Germinal center (tissue), 1 donor: Measurements from ENCODE around the gene C9orf43.
"Not testable (repeated sequence)": the region's sequence is repeated elsewhere in the genome, so short reads cannot be mapped to it uniquely, and the experiment has no call there.

Source experiments
- DNase-seq: peaks from one replicate; pipeline ENCODE4 v3.0.0; 2012; ENCODE audit warnings: mixed read lengths, low spot score

Gene C9orf43

GRCh38 chr9:113381909-113382411 lies 28.6 kb upstream of the C9orf43 start:
- no peak for DNase-seq

- DNase-seq, result no peak
Observed at GRCh38 chr9:113386571-113387393, 23.8 kb upstream of the C9orf43 start.

GRCh38 chr9:113387560-113388230 lies 22.9 kb upstream of the C9orf43 start:
- no peak for DNase-seq

GRCh38 chr9:113388833-113389232 lies 21.7 kb upstream of the C9orf43 start:
- no peak for DNase-seq

GRCh38 chr9:113389451-113389850 lies 21.1 kb upstream of the C9orf43 start:
- DNase-seq, result no peak

GRCh38 chr9:113390192-113390960 lies 20.2 kb upstream of the C9orf43 start:
- no peak for DNase-seq

GRCh38 chr9:113391917-113392316 lies 18.6 kb upstream of the C9orf43 start:
- no peak for DNase-seq

GRCh38 chr9:113393281-113393680 lies 17.3 kb upstream of the C9orf43 start:
- no peak for DNase-seq

- no peak for DNase-seq
Observed at GRCh38 chr9:113395000-113395861, 15.3 kb upstream of the C9orf43 start.

- no peak for DNase-seq
Observed at GRCh38 chr9:113397203-113397631, 13.3 kb upstream of the C9orf43 start.

- DNase-seq, result no peak
Observed at GRCh38 chr9:113398796-113399195, 11.8 kb upstream of the C9orf43 start.

GRCh38 chr9:113399646-113400200 lies 10.8 kb upstream of the C9orf43 start:
- DNase-seq, result no peak

- DNase-seq, result peak; percentile 99
Observed at GRCh38 chr9:113401027-113401792, 9.3 kb upstream of the C9orf43 start, which contains the start of gene ALAD. TSS of gene ALAD (minus strand) at chr9:113401284. CDS start at chr9:113393559, 7,725 bp downstream.

- DNase-seq, result no peak
Observed at GRCh38 chr9:113403646-113404045, 6.9 kb upstream of the C9orf43 start.

- not testable (repeated sequence) for DNase-seq
Observed at GRCh38 chr9:113406353-113406752, 4.2 kb upstream of the C9orf43 start.

GRCh38 chr9:113406873-113407511 lies 3.6 kb upstream of the C9orf43 start:
- peak; percentile 58 for DNase-seq

GRCh38 chr9:113409481-113409880 lies 1.1 kb upstream of the C9orf43 start:
- no peak for DNase-seq

- DNase-seq, result no peak
Observed at GRCh38 chr9:113409883-113410206, 702 bp upstream of the C9orf43 start.

- peak; percentile 61 for DNase-seq
Observed at GRCh38 chr9:113416149-113416721, 5.7 kb downstream of the C9orf43 start.
